ENCODE data around the gene REPIN1. TPM values are rescaled to one million over a fixed set of nuclear protein-coding genes. Genes with fewer than 3 reads are reported as not detected.

Gene REPIN1
- total RNA-seq, 1 donor from 2014 or later: 154 TPM

- Mint-ChIP-seq H3K36me3 (peaks cover 12% of the 10 kb centered on the region), H3K9me3 (no peaks in the 10 kb centered on the region), H3K4me3 (peak overlapping the region; percentile 97), H3K4me1 (ENCODE audit: unreplicated experiment) (peaks cover 25% of the 10 kb centered on the region), H3K27me3 (no peaks in the 10 kb centered on the region), H3K27ac (peak overlapping the region; percentile 96)
- no peak for DNase-seq (ENCODE audit: extremely low spot score, unreplicated experiment)
- TF ChIP-seq, protein P1, sequence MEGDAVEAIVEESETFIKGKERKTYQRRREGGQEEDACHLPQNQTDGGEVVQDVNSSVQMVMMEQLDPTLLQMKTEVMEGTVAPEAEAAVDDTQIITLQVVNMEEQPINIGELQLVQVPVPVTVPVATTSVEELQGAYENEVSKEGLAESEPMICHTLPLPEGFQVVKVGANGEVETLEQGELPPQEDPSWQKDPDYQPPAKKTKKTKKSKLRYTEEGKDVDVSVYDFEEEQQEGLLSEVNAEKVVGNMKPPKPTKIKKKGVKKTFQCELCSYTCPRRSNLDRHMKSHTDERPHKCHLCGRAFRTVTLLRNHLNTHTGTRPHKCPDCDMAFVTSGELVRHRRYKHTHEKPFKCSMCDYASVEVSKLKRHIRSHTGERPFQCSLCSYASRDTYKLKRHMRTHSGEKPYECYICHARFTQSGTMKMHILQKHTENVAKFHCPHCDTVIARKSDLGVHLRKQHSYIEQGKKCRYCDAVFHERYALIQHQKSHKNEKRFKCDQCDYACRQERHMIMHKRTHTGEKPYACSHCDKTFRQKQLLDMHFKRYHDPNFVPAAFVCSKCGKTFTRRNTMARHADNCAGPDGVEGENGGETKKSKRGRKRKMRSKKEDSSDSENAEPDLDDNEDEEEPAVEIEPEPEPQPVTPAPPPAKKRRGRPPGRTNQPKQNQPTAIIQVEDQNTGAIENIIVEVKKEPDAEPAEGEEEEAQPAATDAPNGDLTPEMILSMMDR (conservative IDR thresholded peaks at IDR 0.05): no peak
Measured at GRCh38 chr7:150323682-150324372, 44.8 kb upstream of the REPIN1 start.

GRCh38 chr7:150324373-150324961, 44.2 kb upstream of the REPIN1 start:
- DNase-seq (ENCODE audit: extremely low spot score, unreplicated experiment): no peak
- Mint-ChIP-seq H3K36me3 (peaks cover 16% of the 10 kb centered on the region), H3K4me1 (ENCODE audit: unreplicated experiment) (peaks cover 25% of the 10 kb centered on the region), H3K4me3 (peak overlapping the region; percentile 97), H3K27ac (peak overlapping the region; percentile 96), H3K27me3 (no peaks in the 10 kb centered on the region), H3K9me3 (no peaks in the 10 kb centered on the region)
- TF ChIP-seq, protein P1 (conservative IDR thresholded peaks at IDR 0.05): no peak

- TF ChIP-seq, protein P1 (conservative IDR thresholded peaks at IDR 0.05): no peak
- H3K27ac Mint-ChIP-seq: peak overlapping the region; percentile 96
- H3K9me3 Mint-ChIP-seq: no peaks in the 10 kb centered on the region
- H3K27me3 Mint-ChIP-seq: no peaks in the 10 kb centered on the region
- no peak for DNase-seq (ENCODE audit: extremely low spot score, unreplicated experiment)
- peaks cover 16% of the 10 kb centered on the region for H3K36me3 Mint-ChIP-seq
- peak overlapping the region; percentile 97 for H3K4me3 Mint-ChIP-seq
- H3K4me1 Mint-ChIP-seq (ENCODE audit: unreplicated experiment): peaks cover 25% of the 10 kb centered on the region
Measured at GRCh38 chr7:150325110-150325611, 43.5 kb upstream of the REPIN1 start.

DNA sequence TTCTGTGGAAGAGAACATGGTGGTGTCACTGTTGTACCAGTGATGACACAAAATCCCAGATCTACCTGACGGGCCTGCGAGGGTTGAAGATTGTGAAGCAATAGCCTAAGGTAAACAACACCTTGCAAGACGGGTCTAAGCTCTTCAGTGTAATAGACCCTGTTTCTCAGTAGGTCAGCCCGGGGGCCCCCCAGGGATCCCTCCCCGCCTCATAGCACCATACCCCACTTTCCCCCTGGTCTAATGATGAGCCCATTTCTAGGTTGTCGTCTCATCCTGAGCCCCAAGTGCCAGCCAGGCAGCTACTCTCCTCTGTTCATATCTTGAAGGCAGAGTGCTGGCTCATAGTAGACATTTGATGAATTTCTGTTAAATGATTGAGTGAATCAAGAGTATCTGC, 42.7 kb upstream of the REPIN1 start:
- peaks cover 15% of the 10 kb centered on the region for H3K36me3 Mint-ChIP-seq
- H3K4me1 Mint-ChIP-seq (ENCODE audit: unreplicated experiment): peaks cover 24% of the 10 kb centered on the region
- no peak overlapping the region for H3K27ac Mint-ChIP-seq
- H3K27me3 Mint-ChIP-seq: no peaks in the 10 kb centered on the region
- H3K9me3 Mint-ChIP-seq: no peaks in the 10 kb centered on the region
- TF ChIP-seq, protein P1 (conservative IDR thresholded peaks at IDR 0.05): no peak
- DNase-seq (ENCODE audit: extremely low spot score, unreplicated experiment): no peak
- no peak overlapping the region for H3K4me3 Mint-ChIP-seq

- peaks cover 20% of the 10 kb centered on the region for H3K4me1 Mint-ChIP-seq (ENCODE audit: unreplicated experiment)
- no peak overlapping the region for H3K4me3 Mint-ChIP-seq
- no peak for DNase-seq (ENCODE audit: extremely low spot score, unreplicated experiment)
- H3K27me3 Mint-ChIP-seq: no peaks in the 10 kb centered on the region
- TF ChIP-seq, protein P1 (conservative IDR thresholded peaks at IDR 0.05): no peak
- H3K36me3 Mint-ChIP-seq: peaks cover 12% of the 10 kb centered on the region
- H3K9me3 Mint-ChIP-seq: no peaks in the 10 kb centered on the region
- no peak overlapping the region for H3K27ac Mint-ChIP-seq
Measured at GRCh38 chr7:150326657-150327268, 41.9 kb upstream of the REPIN1 start.
